ENCODE results near the gene ABCB10. TPM values are rescaled to one million over a fixed set of nuclear protein-coding genes. Genes with fewer than 3 reads are reported as not detected.

Gene ABCB10
- total and polyA plus RNA-seq, 3 donors from 2014 or later = 4.9 to 12.1 (median 9.8) TPM

DNA sequence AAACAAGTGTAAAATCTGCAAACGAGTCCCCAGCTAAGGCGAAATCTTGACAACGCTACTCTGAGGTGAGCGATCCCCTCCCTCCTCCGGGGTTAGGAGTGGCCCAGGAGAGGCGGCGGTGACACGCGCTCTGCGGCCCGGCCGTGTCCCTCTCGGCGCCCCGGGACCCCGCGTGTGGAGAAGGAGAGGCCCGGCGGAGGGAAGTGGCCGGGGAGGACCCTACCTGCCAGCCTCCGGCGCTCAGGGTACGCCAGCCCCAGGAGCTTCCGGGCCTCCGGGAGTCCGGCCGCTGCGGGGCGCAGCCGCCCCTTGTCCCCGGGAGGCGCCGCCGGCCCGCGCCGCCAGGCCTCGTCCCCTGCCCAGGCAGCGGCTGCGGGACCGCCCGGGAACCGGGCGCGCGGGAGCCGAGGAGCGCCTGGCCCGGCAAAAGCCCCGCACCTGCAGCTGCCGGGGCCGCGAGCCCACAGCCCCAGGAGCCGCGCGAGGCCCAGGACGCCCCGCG is 543 bp downstream of the ABCB10 start:
- H3K4me3 ChIP-seq = peak overlapping the region; percentile 79 to 90
- no peaks in the 10 kb centered on the region for H3K36me3 ChIP-seq (ENCODE audit: low read depth, missing control alignments)
- H3K27ac ChIP-seq = peak overlapping the region; percentile 27 to 91
- H3K4me1 ChIP-seq = peaks cover 8% of the 10 kb centered on the region
- intact Hi-C loops (cut with DNase I; ENCODE audit: low total_unique reads) = loop anchor here (5.0 kb wide), 1 partner anchor 69 kb away; the partner anchor contains the start of genes TAF5L and URB2
- no peak for TF ChIP-seq POLR2A (IDR thresholded peaks at IDR 0.05)
- TF ChIP-seq, protein P1, sequence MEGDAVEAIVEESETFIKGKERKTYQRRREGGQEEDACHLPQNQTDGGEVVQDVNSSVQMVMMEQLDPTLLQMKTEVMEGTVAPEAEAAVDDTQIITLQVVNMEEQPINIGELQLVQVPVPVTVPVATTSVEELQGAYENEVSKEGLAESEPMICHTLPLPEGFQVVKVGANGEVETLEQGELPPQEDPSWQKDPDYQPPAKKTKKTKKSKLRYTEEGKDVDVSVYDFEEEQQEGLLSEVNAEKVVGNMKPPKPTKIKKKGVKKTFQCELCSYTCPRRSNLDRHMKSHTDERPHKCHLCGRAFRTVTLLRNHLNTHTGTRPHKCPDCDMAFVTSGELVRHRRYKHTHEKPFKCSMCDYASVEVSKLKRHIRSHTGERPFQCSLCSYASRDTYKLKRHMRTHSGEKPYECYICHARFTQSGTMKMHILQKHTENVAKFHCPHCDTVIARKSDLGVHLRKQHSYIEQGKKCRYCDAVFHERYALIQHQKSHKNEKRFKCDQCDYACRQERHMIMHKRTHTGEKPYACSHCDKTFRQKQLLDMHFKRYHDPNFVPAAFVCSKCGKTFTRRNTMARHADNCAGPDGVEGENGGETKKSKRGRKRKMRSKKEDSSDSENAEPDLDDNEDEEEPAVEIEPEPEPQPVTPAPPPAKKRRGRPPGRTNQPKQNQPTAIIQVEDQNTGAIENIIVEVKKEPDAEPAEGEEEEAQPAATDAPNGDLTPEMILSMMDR (IDR thresholded peaks at IDR 0.05) = no peak
- H3K9me3 ChIP-seq = no peaks in the 10 kb centered on the region
- no peaks in the 10 kb centered on the region for H3K27me3 ChIP-seq
- DNase-seq = peak; percentile 45
- WGBS, 2 donors = 0% methylated on average over 5 to 16 of the region's 59 CpGs

DNA sequence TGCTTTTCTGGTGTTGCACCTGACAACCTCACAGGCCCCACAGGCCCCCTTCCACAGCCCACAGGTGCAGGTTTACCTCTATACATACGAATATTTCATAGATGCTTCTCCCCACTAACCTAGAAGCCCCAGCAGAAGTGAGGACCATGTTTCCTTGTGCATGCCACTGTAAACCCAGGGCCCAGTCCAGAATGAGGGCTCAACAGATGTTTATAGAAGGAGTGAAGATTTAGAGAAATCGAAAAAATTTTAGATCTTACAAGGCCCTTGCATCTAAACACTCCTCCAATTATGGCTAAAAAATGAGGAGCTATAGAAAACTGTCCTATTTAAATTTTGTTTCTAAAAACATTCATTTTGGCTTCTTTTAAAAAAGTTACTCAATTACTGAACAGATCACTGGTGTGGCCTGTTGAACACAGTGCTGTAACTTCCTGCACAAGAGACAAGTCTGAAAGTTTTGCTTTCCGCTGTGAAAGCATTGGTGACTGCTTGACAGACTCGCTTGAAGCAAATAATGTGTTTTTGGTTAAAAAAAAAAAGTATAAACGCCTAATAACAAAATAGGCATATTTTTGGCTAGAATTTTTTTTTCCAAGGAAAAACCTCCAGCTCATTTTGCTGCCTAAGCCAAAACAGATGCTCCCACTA is 1.2 kb downstream of the ABCB10 start:
- Histone ChIP-seq H3K9me3 (no peaks in the 10 kb centered on the region), H3K4me1 (peaks cover 8% of the 10 kb centered on the region), H3K36me3 (ENCODE audit: low read depth, missing control alignments) (no peaks in the 10 kb centered on the region), H3K27ac (peak overlapping the region; percentile 27 to 91), H3K27me3 (no peaks in the 10 kb centered on the region), H3K4me3 (peak overlapping the region; percentile 79 to 90)
- whole genome bisulfite sequencing, 2 donors = 20 to 32% methylated on average over 5 of the region's 5 CpGs
- intact Hi-C loops (cut with DNase I; ENCODE audit: low total_unique reads) = loop anchor here (5.0 kb wide), 1 partner anchor 70 kb away; the partner anchor contains the start of genes TAF5L and URB2
- TF ChIP-seq, protein P1 (IDR thresholded peaks at IDR 0.05) = no peak
- TF ChIP-seq POLR2A (IDR thresholded peaks at IDR 0.05) = no peak
- DNase-seq = no peak

DNA sequence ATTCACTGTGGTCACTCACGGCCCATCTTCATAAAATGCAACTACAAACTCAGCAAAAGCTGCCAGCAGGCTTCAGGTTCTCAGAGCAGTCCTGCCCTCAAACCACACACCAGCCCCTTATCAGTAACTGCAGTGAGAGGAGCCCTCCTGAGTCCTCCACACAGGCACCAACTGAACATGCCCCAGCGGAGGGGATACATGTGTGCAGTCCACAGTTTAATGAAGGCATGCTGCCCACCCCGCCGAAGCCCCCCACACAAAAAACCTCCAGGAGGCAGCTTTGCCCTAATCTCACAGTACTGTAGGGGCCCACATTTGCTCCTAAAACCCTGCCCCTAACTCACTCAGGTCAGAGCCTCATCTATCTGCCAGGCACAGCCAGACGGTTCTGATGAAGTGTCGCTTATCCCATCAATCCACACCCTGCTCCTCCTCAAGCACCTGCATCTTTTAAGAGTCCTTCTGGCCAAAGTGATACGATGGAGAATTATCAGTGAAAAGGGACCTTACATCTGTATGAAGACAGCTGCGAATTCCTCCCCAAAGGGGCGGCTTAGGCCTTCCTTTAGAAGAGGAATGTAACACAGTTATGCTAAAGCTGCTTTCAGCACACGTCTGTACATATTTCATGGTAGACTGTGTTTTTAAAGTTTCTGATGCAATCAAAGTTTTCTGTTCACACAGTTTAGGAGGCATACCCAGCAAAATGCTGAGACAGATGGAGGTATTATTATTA is 3.5 kb downstream of the ABCB10 start:
- Histone ChIP-seq H3K36me3 (ENCODE audit: low read depth, missing control alignments) (no peaks in the 10 kb centered on the region), H3K4me1 (peaks cover 8% of the 10 kb centered on the region), H3K27ac (no peak overlapping the region), H3K9me3 (no peaks in the 10 kb centered on the region), H3K27me3 (no peaks in the 10 kb centered on the region), H3K4me3 (no peak overlapping the region)
- WGBS, 2 donors = 79 to 81% methylated on average over 7 to 10 of the region's 10 CpGs
- TF ChIP-seq, protein P1 (IDR thresholded peaks at IDR 0.05) = no peak
- DNase-seq = no peak
- intact Hi-C loops (cut with DNase I; ENCODE audit: low total_unique reads) = loop anchor here (5.0 kb wide), 1 partner anchor 72 kb away; the partner anchor contains the start of genes TAF5L and URB2

DNA sequence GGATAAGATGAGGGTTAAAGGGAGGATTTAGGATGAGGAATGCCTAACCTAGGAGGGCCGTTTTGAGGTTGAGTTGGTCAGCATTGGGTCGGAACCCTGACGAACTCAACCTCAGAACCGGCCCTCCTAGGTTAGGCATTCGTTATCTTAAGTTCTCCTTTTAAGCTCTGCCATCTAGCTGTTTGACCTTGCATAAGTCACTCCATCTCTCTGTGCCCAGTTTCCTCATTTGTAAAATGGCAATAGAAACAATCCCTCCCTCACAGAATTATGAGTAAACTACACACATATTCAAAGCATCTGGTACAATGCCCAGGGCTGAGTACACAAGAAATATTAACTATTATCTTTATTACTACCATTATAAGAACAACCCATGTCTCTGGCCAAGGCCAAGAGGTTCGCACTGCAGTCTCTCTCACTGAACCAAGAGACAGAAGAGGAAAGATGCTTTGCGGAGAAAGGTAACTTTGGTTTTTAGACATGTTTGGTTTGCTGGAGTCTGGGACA is 4.8 kb downstream of the ABCB10 start:
- intact Hi-C loops (cut with DNase I; ENCODE audit: low total_unique reads) = no loop called here
- TF ChIP-seq POLR2A (IDR thresholded peaks at IDR 0.05) = no peak
- TF ChIP-seq, protein P1 (IDR thresholded peaks at IDR 0.05) = no peak
- Histone ChIP-seq H3K27me3 (no peaks in the 10 kb centered on the region), H3K4me3 (no peak overlapping the region), H3K9me3 (no peaks in the 10 kb centered on the region), H3K36me3 (ENCODE audit: low read depth, missing control alignments) (no peaks in the 10 kb centered on the region), H3K27ac (no peak overlapping the region), H3K4me1 (peaks cover 4% of the 10 kb centered on the region)
- no peak for DNase-seq
- 66 to 71% methylated on average over 7 of the region's 7 CpGs for WGBS, 2 donors

All from testis (tissue), 3 donors.